SU-DHL-6 (cell line): Measurements from ENCODE around the gene RBM25.

Source experiments
- H2AFZ ChIP-seq: fragments of 200-600 bp; sonication (generic); 2 replicates; pipeline ENCODE4 v1.6.1; 2014; ENCODE audit warnings: low read depth, mild to moderate bottlenecking, moderate library complexity, mixed read lengths, antibody characterized with exemption, low read length; ENCODE audit not compliant: severe bottlenecking
- H3F3A ChIP-seq: fragments of 200-600 bp; shearing (Covaris generic); 2 replicates; pipeline ENCODE4 v1.6.0; 2016; ENCODE audit warnings: antibody characterized with exemption, mild to moderate bottlenecking; ENCODE audit not compliant: insufficient read depth
- H3K27ac ChIP-seq: fragments of 200-600 bp; sonication (generic); 2 replicates; pipeline ENCODE4 v1.5.1; 2016; ENCODE audit warnings: low read depth, mild to moderate bottlenecking, low read length, moderate library complexity, mixed read lengths
- H3K27me3 ChIP-seq: fragments of 200-600 bp; sonication (generic), shearing (Covaris generic); 2 replicates; pipeline ENCODE4 v1.6.0; 2014; ENCODE audit warnings: mild to moderate bottlenecking, low read length
- H3K36me3 ChIP-seq: fragments of 200-600 bp; sonication (generic); 2 replicates; pipeline ENCODE4 v1.6.1; 2014; ENCODE audit warnings: mild to moderate bottlenecking, low read length, mixed read lengths
- H3K4me2 ChIP-seq: fragments of 300-600, 200-600 bp; shearing (Covaris generic), sonication (generic); 2 replicates; pipeline ENCODE4 v1.6.0; 2014; ENCODE audit warnings: low read length, low read depth, mild to moderate bottlenecking; ENCODE audit not compliant: poor library complexity, severe bottlenecking
- H3K4me3 ChIP-seq: fragments of 200-600 bp; sonication (generic); 2 replicates; pipeline ENCODE4 v1.5.1; 2014; ENCODE audit warnings: antibody characterized with exemption, low read length, mild to moderate bottlenecking, mixed read lengths; ENCODE audit not compliant: insufficient read depth, poor library complexity, severe bottlenecking
- H3K79me2 ChIP-seq: fragments of 200-600 bp; sonication (generic); 2 replicates; pipeline ENCODE4 v1.6.1; 2014; ENCODE audit warnings: mild to moderate bottlenecking, low read length, moderate library complexity; ENCODE audit not compliant: insufficient read depth
- H3K9ac ChIP-seq: fragments of 200-600 bp; sonication (generic); 2 replicates; pipeline ENCODE4 v1.7.0; 2014; ENCODE audit warnings: mild to moderate bottlenecking, low read length
- H3K9me2 ChIP-seq: fragments of 200-600 bp; sonication (generic); replicated peaks from 2 replicates; pipeline ENCODE4 v1.6.1; 2014; ENCODE audit warnings: low read length; ENCODE audit not compliant: insufficient read depth
- H3K9me3 ChIP-seq: fragments of 200-600 bp; sonication (generic); 2 replicates; pipeline ENCODE4 v1.6.1; 2014; ENCODE audit warnings: low read length, mixed read lengths; ENCODE audit not compliant: insufficient read depth
- H4K20me1 ChIP-seq: fragments of 200-600 bp; sonication (generic); 2 replicates; pipeline ENCODE4 v1.6.1; 2014; ENCODE audit warnings: low read depth, mild to moderate bottlenecking, antibody characterized with exemption, low read length, moderate library complexity, mixed read lengths
- EZH2phosphoT487 ChIP-seq: fragments of 200-600 bp; sonication (generic), shearing (Covaris generic); conservative IDR thresholded peaks from 2 replicates; pipeline ENCODE4 v1.6.1; 2018; ENCODE audit warnings: mild to moderate bottlenecking, antibody characterized with exemption, low read length, moderate library complexity, mixed read lengths
- TF ChIP-seq, protein P1 (sequence below): fragments of 200-600 bp; sonication (generic); IDR thresholded peaks from one replicate; pipeline ENCODE4 v1.5.1; 2017; ENCODE audit warnings: antibody characterized with exemption, mild to moderate bottlenecking, low read length, moderate library complexity; ENCODE audit not compliant: insufficient read depth, poor library complexity, severe bottlenecking

RBM25 gene

DNA sequence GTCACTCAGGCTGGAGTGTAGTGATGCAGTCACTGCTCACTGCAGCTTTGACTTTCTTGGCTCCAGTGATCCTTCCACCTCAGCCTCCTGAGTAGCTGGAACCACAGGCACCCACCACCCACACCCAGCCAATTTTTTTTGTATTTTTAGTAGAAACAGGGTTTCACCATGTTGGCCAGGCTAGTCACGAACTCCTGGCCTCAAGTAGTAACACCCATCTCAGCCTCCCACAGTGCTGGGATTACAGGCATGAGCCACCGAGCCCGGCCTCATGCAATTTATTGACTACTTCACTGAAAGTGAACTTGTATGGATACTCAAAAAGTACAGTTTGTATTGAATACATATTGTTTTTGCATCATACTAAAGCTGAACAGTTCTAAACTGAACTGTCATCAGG lies 87.0 kb downstream of the RBM25 start:
- H3K4me2 ChIP-seq, result no peak overlapping the region
- H3K27me3 ChIP-seq, result no peaks in the 10 kb centered on the region
- no peaks in the 10 kb centered on the region; the same call in 1 of the 2 replicates for H3K36me3 ChIP-seq
- H2AFZ ChIP-seq, result no peak overlapping the region
- H3K4me3 ChIP-seq, result no peak overlapping the region
- peaks cover 9% of the 10 kb centered on the region; the same call in 1 of the 2 replicates for H3F3A ChIP-seq
- no peaks in the 10 kb centered on the region for H3K9me3 ChIP-seq
- peaks cover 42% of the 10 kb centered on the region for H3K79me2 ChIP-seq
- no peaks in the 10 kb centered on the region for H4K20me1 ChIP-seq
- TF ChIP-seq, protein P1, sequence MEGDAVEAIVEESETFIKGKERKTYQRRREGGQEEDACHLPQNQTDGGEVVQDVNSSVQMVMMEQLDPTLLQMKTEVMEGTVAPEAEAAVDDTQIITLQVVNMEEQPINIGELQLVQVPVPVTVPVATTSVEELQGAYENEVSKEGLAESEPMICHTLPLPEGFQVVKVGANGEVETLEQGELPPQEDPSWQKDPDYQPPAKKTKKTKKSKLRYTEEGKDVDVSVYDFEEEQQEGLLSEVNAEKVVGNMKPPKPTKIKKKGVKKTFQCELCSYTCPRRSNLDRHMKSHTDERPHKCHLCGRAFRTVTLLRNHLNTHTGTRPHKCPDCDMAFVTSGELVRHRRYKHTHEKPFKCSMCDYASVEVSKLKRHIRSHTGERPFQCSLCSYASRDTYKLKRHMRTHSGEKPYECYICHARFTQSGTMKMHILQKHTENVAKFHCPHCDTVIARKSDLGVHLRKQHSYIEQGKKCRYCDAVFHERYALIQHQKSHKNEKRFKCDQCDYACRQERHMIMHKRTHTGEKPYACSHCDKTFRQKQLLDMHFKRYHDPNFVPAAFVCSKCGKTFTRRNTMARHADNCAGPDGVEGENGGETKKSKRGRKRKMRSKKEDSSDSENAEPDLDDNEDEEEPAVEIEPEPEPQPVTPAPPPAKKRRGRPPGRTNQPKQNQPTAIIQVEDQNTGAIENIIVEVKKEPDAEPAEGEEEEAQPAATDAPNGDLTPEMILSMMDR, result no peak
- no peak for TF ChIP-seq EZH2phosphoT487
- no peak overlapping the region for H3K27ac ChIP-seq
- no peaks in the 10 kb centered on the region for H3K9me2 ChIP-seq
- H3K9ac ChIP-seq, result no peak overlapping the region

DNA sequence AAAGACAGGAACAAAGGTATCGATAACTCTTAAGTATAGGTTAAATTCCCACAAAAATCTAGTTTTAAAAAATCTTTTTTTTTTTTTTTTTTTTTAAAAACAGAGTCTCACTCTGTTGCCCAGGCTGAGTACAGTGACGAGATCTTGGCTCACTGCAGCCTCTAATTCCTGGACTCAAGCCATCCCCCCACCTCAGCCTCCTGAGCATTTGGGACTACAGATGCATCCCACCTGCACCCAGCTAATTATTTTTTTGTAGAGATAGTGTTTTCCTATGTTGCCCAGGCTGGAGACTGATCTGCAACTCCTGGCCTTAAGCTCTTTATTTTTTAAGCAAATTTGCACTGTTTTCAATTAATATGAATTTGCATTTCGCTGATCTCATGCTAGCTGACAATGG lies 87.8 kb downstream of the RBM25 start:
- peaks cover 9% of the 10 kb centered on the region; the same call in 1 of the 2 replicates for H3F3A ChIP-seq
- peaks cover 37% of the 10 kb centered on the region for H3K79me2 ChIP-seq
- H3K4me3 ChIP-seq, result no peak overlapping the region
- H3K9me3 ChIP-seq, result no peaks in the 10 kb centered on the region
- no peak overlapping the region for H2AFZ ChIP-seq
- H4K20me1 ChIP-seq, result no peaks in the 10 kb centered on the region
- TF ChIP-seq, protein P1, result no peak
- TF ChIP-seq EZH2phosphoT487, result no peak
- no peak overlapping the region for H3K27ac ChIP-seq
- H3K9me2 ChIP-seq, result no peaks in the 10 kb centered on the region
- no peaks in the 10 kb centered on the region; the same call in 1 of the 2 replicates for H3K36me3 ChIP-seq
- H3K27me3 ChIP-seq, result no peaks in the 10 kb centered on the region
- H3K4me2 ChIP-seq, result no peak overlapping the region
- no peak overlapping the region for H3K9ac ChIP-seq

DNA sequence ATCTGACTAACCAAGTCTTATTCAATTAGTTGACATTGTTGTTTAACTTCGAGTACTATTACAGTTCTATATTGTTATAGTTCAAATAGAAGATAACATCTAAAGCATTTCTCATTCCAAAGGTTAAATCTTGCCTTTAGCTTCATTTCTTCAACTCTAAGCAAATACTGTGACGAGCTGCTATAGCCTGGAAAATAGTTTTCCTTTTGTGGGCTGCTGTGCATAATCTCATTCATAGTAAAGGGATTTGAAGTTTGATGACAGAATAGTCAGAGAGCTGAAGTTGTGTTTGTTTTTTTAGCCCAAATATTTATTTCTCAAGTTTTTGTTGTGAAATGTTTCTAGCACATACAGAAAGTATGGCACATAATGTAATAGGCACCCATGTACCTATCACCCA lies 91.4 kb downstream of the RBM25 start:
- Histone ChIP-seq H3K36me3 (no peaks in the 10 kb centered on the region; the same call in 1 of the 2 replicates), H3K4me2 (no peak overlapping the region), H3K9me3 (no peaks in the 10 kb centered on the region), H3K27me3 (no peaks in the 10 kb centered on the region), H3K4me3 (no peak overlapping the region), H3K9ac (no peak overlapping the region), H2AFZ (no peak overlapping the region), H3K79me2 (peaks cover 17% of the 10 kb centered on the region; the same call in 1 of the 2 replicates), H3K27ac (no peak overlapping the region), H3K9me2 (no peaks in the 10 kb centered on the region), H4K20me1 (no peaks in the 10 kb centered on the region), H3F3A (0 out of 2 replicates have a peak, but pooled peaks cover 4% of the 10 kb centered on the region)
- TF ChIP-seq, protein P1, result no peak
- no peak for TF ChIP-seq EZH2phosphoT487
